ENCODE results near the gene AP1M2. TPM values are rescaled to one million over a fixed set of nuclear protein-coding genes. Genes with fewer than 3 reads are reported as not detected.

The AP1M2 gene
- 109 and 130 TPM in 2 replicates for total RNA-seq

DNA sequence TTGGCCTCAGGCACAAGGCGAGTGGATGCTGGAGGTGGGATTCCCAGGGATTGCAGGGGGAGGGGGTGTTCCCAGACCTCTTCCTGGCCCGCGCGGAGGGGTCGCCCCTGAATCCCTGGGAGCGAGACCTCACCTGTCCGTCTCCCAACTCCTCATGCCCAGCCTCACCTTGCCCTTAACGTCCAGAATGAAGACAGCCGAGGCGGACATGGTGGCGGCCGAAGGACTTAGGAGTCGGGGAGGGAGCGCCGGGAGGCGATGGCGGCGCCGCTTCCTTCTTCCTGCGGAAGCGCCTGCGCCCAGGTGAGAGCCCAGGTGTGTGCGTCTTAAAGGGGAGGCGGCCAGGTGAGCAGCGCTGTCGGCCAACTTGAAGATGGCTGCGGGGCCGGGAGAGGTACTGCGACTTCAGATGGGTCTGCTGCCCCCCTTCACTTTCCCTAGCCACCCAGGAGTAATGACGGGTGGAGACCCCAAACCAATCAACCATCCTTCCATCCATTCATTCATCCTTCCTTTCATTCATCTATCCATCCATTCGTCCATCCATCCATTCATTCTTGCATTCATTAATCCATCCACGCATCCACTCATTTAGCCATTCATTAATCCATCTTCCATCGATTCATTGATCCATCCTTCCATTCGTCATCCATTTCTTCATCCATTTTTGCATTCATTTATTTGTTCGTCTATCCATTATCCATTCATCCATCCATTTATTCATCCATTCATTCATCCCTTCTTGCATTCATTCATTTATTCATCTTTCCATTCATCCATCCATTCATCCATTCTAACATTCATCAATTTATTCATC, at the start of gene AP1M2:
Gene AP1M2, minus strand, starts transcription at position 291 of the 817 bp plus-strand sequence. Its CDS starts 81 bp downstream, at position 210.

DNA sequence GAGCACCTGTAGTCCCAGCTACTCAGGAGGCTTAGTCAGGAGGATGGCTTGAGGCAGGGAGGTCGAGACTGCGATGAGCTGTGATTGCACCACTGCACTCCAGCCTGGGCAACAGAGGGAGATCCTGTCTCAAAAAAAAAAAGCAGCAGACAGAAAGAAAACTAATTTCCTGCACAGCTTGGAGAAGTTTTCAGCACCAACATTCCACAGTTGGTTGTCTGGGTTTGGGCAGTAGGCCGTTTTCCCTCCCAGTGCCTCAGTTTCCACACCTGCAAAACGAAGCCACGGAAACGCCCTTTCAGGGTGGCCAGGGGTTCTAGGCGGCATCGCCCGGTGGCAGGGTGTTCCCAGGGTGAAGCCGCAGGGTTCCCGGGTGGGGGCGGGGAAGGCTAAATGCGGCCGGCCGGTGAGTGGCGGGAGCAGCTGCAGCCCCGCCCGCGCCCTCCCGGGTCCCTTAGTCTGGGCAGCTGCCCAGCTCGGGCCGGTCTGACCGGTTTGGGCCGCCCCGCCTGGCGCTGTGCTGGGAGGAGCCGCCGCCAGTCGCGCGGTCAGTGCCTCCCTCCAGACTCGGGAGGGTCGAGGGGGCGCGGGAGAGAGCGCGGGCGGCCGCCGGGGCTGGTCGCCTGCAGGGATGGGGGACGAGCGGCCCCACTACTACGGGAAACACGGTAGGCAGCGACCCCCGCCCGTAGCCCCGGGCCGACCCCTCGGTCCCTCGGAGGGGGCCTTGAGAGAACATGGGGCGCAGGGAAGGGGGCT, 38.1 kb upstream of the AP1M2 start, which contains the start of gene SLC44A2:
Gene SLC44A2, plus strand, starts transcription at position 551 of the 759 bp plus-strand sequence. Its CDS starts 81 bp downstream, at position 632.

DNA sequence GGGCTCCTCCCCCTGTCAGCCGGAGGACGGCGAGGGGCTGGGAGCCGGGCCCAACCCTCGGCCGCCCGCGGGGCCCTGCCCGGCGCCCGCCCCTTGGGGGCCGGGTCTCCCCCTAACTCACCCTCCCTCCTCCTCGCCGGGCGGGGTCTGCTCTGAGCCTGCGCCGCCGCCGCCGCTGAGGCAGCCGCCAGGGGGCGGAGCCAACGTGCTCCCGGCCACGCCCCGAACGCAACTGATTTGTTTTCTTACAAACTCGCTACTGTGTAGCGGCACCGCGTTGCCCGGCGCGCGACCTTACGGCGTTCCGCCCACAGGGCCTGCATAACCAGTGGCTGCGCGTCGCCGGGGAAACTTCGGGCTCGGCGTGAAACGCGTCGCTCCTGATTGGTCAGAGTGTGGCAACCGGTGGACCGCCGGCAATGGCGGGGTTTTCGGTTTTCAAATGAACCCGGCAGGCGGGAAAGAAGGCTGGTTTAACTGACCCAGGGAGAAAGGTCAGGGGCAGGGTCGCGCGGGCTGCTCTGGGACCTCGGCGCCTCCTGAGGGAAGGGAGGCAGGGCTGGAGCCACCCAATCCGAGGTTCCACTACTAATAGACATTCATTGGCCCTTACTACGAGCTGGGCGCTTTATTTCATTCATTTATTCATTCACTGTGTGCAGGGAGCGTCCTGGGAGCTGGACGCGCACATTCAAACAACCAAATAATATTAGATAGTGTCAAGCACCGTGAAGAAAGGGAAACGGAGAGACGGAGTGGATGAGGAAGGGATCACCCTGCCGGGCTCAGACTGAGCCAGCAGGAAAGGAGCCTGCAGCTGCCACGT, 18.1 kb downstream of the AP1M2 start, which contains the start of gene CDKN2D:
Gene CDKN2D, minus strand, starts transcription at position 154 of the 826 bp plus-strand sequence. CDS start 326 bp downstream, outside the sequence.

DNA sequence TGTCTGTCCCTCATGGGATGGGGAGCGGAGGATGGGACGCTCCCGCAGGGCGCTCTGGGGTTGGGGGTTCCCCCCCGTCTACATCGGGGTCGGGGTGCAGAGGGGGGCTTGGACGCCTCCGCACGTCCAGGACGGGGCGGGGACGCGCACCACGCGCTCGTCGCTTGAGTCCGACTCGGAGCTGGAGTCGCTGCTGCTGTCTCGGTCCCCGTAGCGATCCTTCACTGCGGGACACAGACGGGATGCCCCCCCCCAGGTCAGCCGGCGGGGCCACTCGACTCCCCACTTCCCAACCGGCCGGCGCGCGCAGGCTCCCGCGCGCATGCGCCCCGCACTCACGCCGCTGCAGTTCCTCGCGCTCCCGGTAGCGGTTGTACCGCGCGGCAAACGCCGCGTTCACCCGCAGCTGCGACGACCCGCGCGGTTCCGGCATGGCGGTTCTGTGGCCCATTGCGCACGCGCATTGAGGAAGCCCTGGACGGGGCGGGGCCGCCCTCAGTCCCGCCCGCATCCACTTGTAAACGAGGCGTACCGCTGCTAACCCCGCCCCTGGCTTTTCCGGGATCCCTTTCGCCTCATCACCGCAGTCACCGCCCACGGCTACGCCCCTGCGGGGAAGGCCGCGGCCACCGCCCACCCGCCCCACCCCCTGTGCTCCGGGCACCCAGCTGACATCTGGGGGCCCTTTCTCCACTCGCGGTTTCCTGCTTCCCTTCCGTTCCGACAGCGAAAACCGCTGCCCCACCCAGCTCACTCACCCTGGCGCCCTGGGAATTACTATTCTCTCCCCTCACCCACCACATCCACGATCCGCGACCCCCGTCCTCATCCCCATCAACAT, 21.3 kb downstream of the AP1M2 start, which contains the start of gene KRI1:
Gene KRI1, minus strand, starts transcription at position 444 of the 841 bp plus-strand sequence. Its CDS starts 11 bp downstream, at position 433.

DNA sequence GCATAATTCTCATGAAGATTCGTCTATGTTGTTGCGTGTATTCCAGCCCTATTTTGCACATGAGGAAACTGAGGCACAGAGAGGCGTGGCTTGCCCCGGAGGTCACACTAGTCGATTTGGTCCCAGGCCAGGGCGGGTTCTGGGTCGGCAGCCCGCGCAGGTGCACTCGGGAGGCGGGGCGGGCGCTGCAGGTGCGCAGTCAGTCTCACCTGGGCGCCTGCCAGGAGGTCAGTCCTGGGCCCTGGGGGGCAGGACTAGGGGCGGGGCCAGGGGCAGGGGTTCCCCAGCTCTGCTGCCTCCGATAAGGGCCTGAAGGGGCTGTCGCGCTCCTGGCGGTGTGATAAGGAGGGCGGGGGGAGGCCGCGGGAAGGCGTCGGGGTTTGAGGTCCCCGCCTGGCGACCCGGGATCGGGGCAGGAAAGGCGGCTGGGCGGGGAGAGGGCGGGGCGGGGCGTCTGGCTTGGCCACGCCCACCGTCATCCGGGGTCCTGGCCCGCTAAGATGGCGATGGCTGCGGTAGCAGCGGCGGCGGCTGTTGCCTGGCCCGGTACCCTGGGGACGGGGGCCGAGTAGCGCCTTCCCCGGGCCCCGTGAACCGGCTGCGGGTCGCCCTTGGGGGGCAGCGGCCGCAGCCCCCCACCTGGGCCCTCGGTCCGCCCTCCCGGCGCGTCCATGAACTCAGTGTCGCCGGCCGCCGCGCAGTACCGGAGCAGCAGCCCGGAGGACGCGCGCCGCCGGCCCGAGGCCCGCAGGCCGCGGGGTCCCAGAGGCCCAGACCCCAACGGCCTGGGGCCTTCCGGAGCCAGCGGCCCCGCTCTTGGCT, 43.5 kb downstream of the AP1M2 start, which contains the start of gene ATG4D:
Gene ATG4D, plus strand, starts transcription at position 485 of the 822 bp plus-strand sequence. Its CDS starts 187 bp downstream, at position 672.

Other genes starting within 250 kb of the AP1M2 start
- 3.4 and 4.1 TPM in 2 replicates for gene ICAM3, start 247.7 kb downstream of the AP1M2 start, total RNA-seq
- gene TYK2, start 206.7 kb downstream of the AP1M2 start, total RNA-seq: 34.5 and 70.8 TPM in 2 replicates
- gene CDC37, start 183.8 kb downstream of the AP1M2 start, total RNA-seq: 100 and 206 TPM in 2 replicates
- 0.48 and 0.64 TPM in 2 replicates for gene PDE4A, start 166.8 kb downstream of the AP1M2 start, total RNA-seq
- gene KEAP1, start 84.0 kb downstream of the AP1M2 start, total RNA-seq: 56.4 and 81.0 TPM in 2 replicates
- gene S1PR5, start 69.9 kb downstream of the AP1M2 start, total RNA-seq: 10.4 and 25.6 TPM in 2 replicates
- 30.1 and 58.4 TPM in 2 replicates for gene ATG4D, start 43.4 kb downstream of the AP1M2 start, total RNA-seq
- 3.9 and 5.8 TPM in 2 replicates for gene KRI1, start 21.3 kb downstream of the AP1M2 start, total RNA-seq
- gene CDKN2D, start 18.3 kb downstream of the AP1M2 start, total RNA-seq: 8.4 and 12.8 TPM in 2 replicates
- gene SLC44A2, start 38.2 kb upstream of the AP1M2 start, total RNA-seq: 35.6 and 74.2 TPM in 2 replicates
- 78.0 and 78.1 TPM in 2 replicates for gene ILF3, start 67.0 kb upstream of the AP1M2 start, total RNA-seq
- gene QTRT1, start 114.1 kb upstream of the AP1M2 start, total RNA-seq: 21.3 and 31.3 TPM in 2 replicates
- 70.3 and 94.5 TPM in 2 replicates for gene DNM2, start 130.8 kb upstream of the AP1M2 start, total RNA-seq
- 44.5 and 52.1 TPM in 2 replicates for gene TMED1, start 248.9 kb upstream of the AP1M2 start, total RNA-seq

Data from tracheal epithelial cell (primary cell).